Neural cell (in vitro differentiated cells): ENCODE measurements around the gene SNRK. TPM values are rescaled to one million over a fixed set of nuclear protein-coding genes. Genes with fewer than 3 reads are reported as not detected.

Experiments
- H2AFZ ChIP-seq: fragments of 200-600, 300-800 bp; sonication (generic), shearing (Covaris generic); 2 replicates; pipeline ENCODE4 v1.6.0; 2014; ENCODE audit warnings: low read depth, mild to moderate bottlenecking, antibody characterized with exemption, low read length, moderate library complexity
- H3F3A ChIP-seq: fragments of 200-600 bp; shearing (Covaris generic); 2 replicates; pipeline ENCODE4 v1.6.1; 2016; ENCODE audit warnings: mild to moderate bottlenecking, moderate library complexity, mixed read lengths, antibody characterized with exemption, low read length; ENCODE audit not compliant: insufficient read depth, poor library complexity, severe bottlenecking
- H3K27ac ChIP-seq: fragments of 200-600, 300-800 bp; sonication (generic), shearing (Covaris generic); 2 replicates; pipeline ENCODE4 v1.5.1; 2014; ENCODE audit warnings: mild to moderate bottlenecking, low read length, moderate library complexity
- H3K27me3 ChIP-seq: fragments of 300-800, 200-600 bp; sonication (generic), shearing (Covaris generic); 2 replicates; pipeline ENCODE4 v1.6.0; 2014; ENCODE audit warnings: mild to moderate bottlenecking, low read depth, low read length, moderate library complexity; ENCODE audit not compliant: insufficient read depth
- H3K36me3 ChIP-seq: fragments of 300-800, 200-600 bp; sonication (generic), shearing (Covaris generic); 2 replicates; pipeline ENCODE4 v1.5.1; 2014; ENCODE audit warnings: mild to moderate bottlenecking, antibody characterized with exemption, low read length, moderate library complexity; ENCODE audit not compliant: insufficient read depth
- H3K4me2 ChIP-seq: fragments of 300-800, 200-600 bp; sonication (generic), shearing (Covaris generic); 2 replicates; pipeline ENCODE4 v1.6.0; 2014; ENCODE audit warnings: mild to moderate bottlenecking, low read length
- H3K4me3 ChIP-seq: fragments of 300-800, 200-600 bp; sonication (generic), shearing (Covaris generic); 2 replicates; pipeline ENCODE4 v1.5.1; 2014; ENCODE audit warnings: mild to moderate bottlenecking, low read length, moderate library complexity
- H3K79me2 ChIP-seq: fragments of 200-600 bp; shearing (Covaris generic); replicated peaks from 2 replicates; pipeline ENCODE4 v1.6.0; 2014; ENCODE audit warnings: mild to moderate bottlenecking, low read length, moderate library complexity; ENCODE audit not compliant: insufficient read depth
- H3K9ac ChIP-seq: fragments of 300-800, 200-600 bp; sonication (generic), shearing (Covaris generic); 2 replicates; pipeline ENCODE4 v1.6.1; 2016; ENCODE audit warnings: mild to moderate bottlenecking, low read length, mixed read lengths
- H3K9me2 ChIP-seq: fragments of 200-600 bp; shearing (Covaris generic); 2 replicates; pipeline ENCODE4 v1.6.1; 2016; ENCODE audit warnings: mild to moderate bottlenecking, low read length, mixed read lengths; ENCODE audit not compliant: insufficient read depth
- H3K9me3 ChIP-seq: fragments of 200-600, 300-800 bp; sonication (generic), shearing (Covaris generic); 2 replicates; pipeline ENCODE4 v1.6.1; 2016; ENCODE audit warnings: mild to moderate bottlenecking, mixed run types, low read length, moderate library complexity, mixed read lengths
- H4K20me1 ChIP-seq: fragments of 200-600 bp; shearing (Covaris generic); 2 replicates; pipeline ENCODE4 v1.6.1; 2016; ENCODE audit warnings: mild to moderate bottlenecking, mixed run types; ENCODE audit not compliant: insufficient read depth
- CTCF ChIP-seq: fragments of 450-650 bp; IDR thresholded peaks from 2 replicates; pipeline ENCODE4 v1.5.1; 2014; ENCODE audit warnings: antibody characterized with exemption, mild to moderate bottlenecking, moderate library complexity; ENCODE audit not compliant: poor library complexity, severe bottlenecking
- EP300 ChIP-seq: fragments of 450-650 bp; conservative IDR thresholded peaks from 2 replicates; pipeline ENCODE4 v1.6.1; 2014; ENCODE audit warnings: antibody characterized with exemption, mild to moderate bottlenecking, moderate library complexity; ENCODE audit not compliant: poor library complexity, severe bottlenecking
- EZH2 ChIP-seq: fragments of 200-600, 300-800 bp; shearing (Covaris generic), sonication (generic); IDR thresholded peaks from 2 replicates; pipeline ENCODE4 v1.6.1; 2014; ENCODE audit warnings: antibody characterized with exemption, low read length, borderline replicate concordance, mild to moderate bottlenecking; ENCODE audit not compliant: insufficient read depth, poor library complexity, severe bottlenecking
- MXI1 ChIP-seq: fragments of 450-650 bp; conservative IDR thresholded peaks from 2 replicates; pipeline ENCODE4 v1.6.1; 2014; ENCODE audit warnings: antibody characterized with exemption, mild to moderate bottlenecking; ENCODE audit not compliant: poor library complexity, severe bottlenecking
- POLR2AphosphoS5 ChIP-seq: IDR thresholded peaks from 2 replicates; pipeline ENCODE4 v1.6.1; 2012
- RAD21 ChIP-seq: fragments of 450-650 bp; conservative IDR thresholded peaks from 2 replicates; pipeline ENCODE4 v1.6.1; 2014; ENCODE audit warnings: antibody characterized with exemption, mild to moderate bottlenecking, moderate library complexity
- REST ChIP-seq: IDR thresholded peaks from 2 replicates; pipeline ENCODE4 v1.6.1; 2012; ENCODE audit warnings: borderline replicate concordance
- SMC3 ChIP-seq: fragments of 450-650 bp; conservative IDR thresholded peaks from 2 replicates; pipeline ENCODE4 v1.6.1; 2014; ENCODE audit warnings: antibody characterized with exemption, mild to moderate bottlenecking, moderate library complexity; ENCODE audit not compliant: poor library complexity
- TAF1 ChIP-seq: IDR thresholded peaks from 2 replicates; pipeline ENCODE4 v1.6.1; 2012; ENCODE audit warnings: low read depth
- polyA plus RNA-seq: library from polyadenylated mRNA; depleted of rRNA; stranded (reverse); fragments of >200 nt; gene quantifications from 2 replicates; pipeline ENCODE4 v1.2.3, GENCODE V29; 2014

SNRK gene
- polyA plus RNA-seq, 1 donor from 2014 or later = 27.3 TPM

GRCh38 chr3:43248973-43249372 is 37.4 kb upstream of the SNRK start:
- H2AFZ ChIP-seq = no peak overlapping the region
- H3K4me3 ChIP-seq = no peak overlapping the region
- H3K9me3 ChIP-seq = no peaks in the 10 kb centered on the region
- no peaks in the 10 kb centered on the region for H3K9me2 ChIP-seq
- no peak overlapping the region for H3K4me2 ChIP-seq
- H3F3A ChIP-seq = no peaks in the 10 kb centered on the region
- H3K36me3 ChIP-seq = no peaks in the 10 kb centered on the region
- no peak overlapping the region for H3K27ac ChIP-seq
- H3K9ac ChIP-seq = no peak overlapping the region
- no peaks in the 10 kb centered on the region for H3K79me2 ChIP-seq
- H3K27me3 ChIP-seq = no peaks in the 10 kb centered on the region
- TF ChIP-seq EZH2 (no peak), REST (no peak), SMC3 (no peak), RAD21 (no peak), TAF1 (no peak), EP300 (no peak), POLR2AphosphoS5 (no peak), CTCF (no peak), MXI1 (no peak)
- no peaks in the 10 kb centered on the region for H4K20me1 ChIP-seq

- Histone ChIP-seq H3K27me3 (no peaks in the 10 kb centered on the region), H3K79me2 (no peaks in the 10 kb centered on the region), H3K9ac (no peak overlapping the region), H3F3A (no peaks in the 10 kb centered on the region), H4K20me1 (no peaks in the 10 kb centered on the region), H3K4me3 (no peak overlapping the region), H2AFZ (no peak overlapping the region), H3K36me3 (no peaks in the 10 kb centered on the region), H3K27ac (no peak overlapping the region), H3K4me2 (no peak overlapping the region), H3K9me2 (no peaks in the 10 kb centered on the region), H3K9me3 (no peaks in the 10 kb centered on the region)
- TF ChIP-seq REST (no peak), EP300 (no peak), EZH2 (no peak), CTCF (no peak), MXI1 (no peak), POLR2AphosphoS5 (no peak), TAF1 (no peak), RAD21 (no peak), SMC3 (no peak)
Measured at GRCh38 chr3:43249405-43249804, 36.9 kb upstream of the SNRK start.
